ENCODE measurements around the gene ATP9B.

DNA sequence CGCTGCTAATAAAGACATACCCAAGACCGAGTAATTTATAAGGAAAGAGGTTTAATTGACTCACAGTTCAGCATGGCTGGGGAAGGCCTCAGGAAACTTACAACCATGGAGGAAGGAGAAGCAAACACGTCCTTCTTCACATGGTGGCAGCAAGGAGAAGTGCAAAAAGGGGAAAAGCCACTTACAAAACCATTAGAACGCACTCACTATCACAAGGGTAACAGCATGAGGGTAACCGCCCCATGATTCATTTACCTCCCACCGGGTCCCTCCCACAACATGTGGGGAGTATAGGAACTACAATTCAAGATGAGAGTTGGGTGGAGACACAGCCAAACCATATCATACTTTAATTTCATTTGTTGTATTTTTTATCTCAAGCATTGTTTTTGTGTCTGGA, 67.5 kb downstream of the ATP9B start:
- TF ChIP-seq POLR2A (IDR thresholded peaks at IDR 0.05) = no peak
- TF ChIP-seq EP300 (IDR thresholded peaks at IDR 0.05) = no peak
- TF ChIP-seq, protein P1, sequence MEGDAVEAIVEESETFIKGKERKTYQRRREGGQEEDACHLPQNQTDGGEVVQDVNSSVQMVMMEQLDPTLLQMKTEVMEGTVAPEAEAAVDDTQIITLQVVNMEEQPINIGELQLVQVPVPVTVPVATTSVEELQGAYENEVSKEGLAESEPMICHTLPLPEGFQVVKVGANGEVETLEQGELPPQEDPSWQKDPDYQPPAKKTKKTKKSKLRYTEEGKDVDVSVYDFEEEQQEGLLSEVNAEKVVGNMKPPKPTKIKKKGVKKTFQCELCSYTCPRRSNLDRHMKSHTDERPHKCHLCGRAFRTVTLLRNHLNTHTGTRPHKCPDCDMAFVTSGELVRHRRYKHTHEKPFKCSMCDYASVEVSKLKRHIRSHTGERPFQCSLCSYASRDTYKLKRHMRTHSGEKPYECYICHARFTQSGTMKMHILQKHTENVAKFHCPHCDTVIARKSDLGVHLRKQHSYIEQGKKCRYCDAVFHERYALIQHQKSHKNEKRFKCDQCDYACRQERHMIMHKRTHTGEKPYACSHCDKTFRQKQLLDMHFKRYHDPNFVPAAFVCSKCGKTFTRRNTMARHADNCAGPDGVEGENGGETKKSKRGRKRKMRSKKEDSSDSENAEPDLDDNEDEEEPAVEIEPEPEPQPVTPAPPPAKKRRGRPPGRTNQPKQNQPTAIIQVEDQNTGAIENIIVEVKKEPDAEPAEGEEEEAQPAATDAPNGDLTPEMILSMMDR (IDR thresholded peaks at IDR 0.05) = no peak

Measured in ovary (tissue), 3 donors.